GM18868 (cell line): ENCODE results near the gene RHEBL1.

Experiments
- ATAC-seq: cut with Tn5 transposase; IDR thresholded peaks from one replicate; pipeline ENCODE4 v1.9.1; 2021; ENCODE audit warnings: mild to moderate bottlenecking, moderate library complexity; ENCODE audit not compliant: unreplicated experiment

Gene RHEBL1, protein sequence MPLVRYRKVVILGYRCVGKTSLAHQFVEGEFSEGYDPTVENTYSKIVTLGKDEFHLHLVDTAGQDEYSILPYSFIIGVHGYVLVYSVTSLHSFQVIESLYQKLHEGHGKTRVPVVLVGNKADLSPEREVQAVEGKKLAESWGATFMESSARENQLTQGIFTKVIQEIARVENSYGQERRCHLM

DNA sequence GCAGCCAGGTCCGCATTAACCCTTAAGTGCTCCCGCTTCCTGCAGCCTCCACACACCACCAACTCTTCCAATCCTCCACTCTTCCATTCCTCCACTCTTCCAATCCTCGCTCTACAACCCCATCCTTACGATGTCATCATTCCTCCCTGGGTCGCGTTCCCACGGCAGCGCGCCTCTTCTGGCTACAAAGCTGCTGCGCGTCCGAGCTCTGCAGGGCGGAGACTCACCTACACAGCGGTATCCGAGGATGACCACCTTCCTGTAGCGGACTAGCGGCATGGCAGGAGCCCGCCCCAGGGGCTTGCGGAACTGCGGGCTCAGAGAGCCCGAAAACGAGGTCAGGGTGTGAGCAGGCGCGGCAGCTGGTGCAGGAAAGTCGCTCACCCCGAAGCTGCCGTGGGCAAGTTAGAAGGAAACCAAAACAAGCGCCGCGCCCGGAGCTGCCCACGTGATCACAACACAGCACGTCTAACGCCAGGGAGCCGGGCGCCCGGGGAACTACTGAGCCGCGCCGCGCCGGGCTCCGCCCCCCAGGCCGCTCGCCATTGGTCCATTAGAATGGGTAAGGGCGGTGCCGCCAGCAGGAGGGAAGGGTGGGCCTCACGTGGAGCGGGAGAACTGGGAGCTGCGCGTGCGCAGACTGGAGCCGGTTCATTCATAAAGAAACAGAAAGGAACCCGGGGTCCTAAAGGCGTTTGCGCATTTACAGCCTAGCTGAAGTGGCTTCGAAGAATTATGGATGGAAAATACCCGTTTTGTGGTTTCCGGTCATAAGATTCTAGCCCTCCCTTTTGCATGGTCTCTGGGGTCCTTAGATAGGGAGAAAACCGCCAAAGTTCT, at the start of gene RHEBL1:
Gene RHEBL1 (minus strand): TSS at position 473 of the 840 bp plus-strand sequence. CDS start 194 bp downstream, at position 279.
- ATAC-seq: peak; percentile 99

DNA sequence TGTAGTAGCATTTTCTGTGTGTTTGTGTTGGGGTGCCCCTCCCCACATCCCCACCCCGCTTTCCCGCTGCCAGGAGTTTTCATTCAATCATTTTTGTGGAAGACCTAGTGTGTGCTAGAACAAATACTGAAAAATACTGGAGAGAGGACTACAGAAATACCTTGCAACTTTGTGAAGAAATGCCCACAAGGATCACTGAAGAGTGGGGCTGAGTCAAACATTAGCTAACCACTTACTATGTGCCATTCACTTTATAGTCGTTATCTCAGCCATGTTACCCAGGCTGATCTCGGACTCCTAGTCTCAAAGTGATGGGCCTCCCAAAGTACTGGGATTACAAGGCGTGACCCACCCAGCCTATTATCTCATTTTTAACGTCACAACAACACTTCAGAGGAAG, 41.4 kb upstream of the RHEBL1 start:
- ATAC-seq: no peak

DNA sequence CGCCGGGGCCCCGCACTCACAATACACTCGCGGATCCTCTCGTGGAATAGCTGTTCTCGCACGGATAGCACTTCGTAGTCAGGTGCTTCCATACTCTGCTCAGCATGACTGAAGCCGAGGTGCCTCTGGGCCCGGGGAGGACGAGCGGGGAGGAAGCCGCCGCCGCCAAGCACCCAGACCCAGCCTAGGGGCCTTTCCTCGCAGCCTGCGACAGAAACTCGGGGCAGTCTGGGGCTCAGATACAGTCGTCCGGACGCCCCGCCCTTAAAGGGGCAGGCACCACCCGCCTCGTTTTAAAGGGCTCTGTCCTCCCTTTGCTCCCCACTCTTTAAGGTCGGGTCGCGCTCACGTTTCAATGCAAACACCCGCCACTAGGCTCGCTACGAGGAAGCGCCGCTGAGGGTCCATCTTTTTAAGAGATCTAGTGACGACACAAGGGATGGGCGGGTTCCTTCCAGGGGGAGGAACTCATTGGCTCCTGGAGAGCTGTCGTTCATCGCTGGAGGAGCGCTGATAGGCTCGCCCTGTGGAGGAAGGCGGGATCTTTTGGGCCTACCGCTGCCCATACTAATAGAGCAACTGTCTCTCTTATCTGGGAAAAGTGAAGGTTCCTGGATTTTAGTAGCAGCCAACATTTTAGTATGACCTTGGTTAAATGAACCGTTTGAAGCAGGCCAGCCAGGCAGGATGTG, 40.8 kb upstream of the RHEBL1 start, which contains the start of gene LMBR1L:
Gene LMBR1L (minus strand): TSS at position 384 of the 692 bp plus-strand sequence. CDS start 292 bp downstream, at position 92.
- peak; percentile 98 for ATAC-seq

DNA sequence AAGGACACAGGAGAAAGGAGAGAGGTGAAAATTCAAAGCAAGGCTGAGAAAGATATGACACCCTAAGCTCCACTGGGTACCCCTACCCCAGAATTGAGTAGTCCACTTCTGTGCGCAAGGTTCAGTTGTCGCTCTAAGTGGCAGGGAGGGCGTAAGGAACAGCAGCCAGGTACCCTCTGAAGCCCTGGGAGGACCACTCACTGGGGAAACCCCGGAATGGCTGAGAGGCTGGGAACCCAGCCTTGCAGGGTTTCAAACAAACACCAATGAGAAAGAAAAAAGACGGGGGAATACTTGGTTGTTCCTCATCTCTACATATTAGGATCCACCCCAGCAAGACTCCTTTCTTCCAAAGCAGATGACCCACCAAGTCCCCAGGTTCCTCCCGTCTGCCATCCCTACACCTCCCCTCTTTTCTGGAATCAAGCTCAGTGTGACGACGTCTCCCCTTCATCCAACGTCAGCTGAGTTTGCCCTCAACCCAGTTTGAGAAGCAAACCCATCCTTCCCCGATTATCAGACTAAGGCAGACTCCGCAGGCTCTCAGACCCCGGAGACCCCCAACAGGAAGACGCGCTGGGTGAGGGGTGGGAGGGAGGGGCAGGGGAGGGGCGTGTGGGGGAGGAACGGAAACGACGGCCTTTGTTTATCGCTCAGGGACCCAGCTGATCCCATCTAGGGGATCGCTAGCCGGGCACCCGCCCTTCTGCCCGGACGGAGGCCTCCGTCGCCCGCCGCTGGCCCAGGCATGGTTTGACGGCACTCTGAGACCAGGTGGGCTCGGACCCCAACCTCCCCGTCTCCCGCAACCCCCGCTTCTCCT, 40.1 kb upstream of the RHEBL1 start:
- ATAC-seq: no peak

DNA sequence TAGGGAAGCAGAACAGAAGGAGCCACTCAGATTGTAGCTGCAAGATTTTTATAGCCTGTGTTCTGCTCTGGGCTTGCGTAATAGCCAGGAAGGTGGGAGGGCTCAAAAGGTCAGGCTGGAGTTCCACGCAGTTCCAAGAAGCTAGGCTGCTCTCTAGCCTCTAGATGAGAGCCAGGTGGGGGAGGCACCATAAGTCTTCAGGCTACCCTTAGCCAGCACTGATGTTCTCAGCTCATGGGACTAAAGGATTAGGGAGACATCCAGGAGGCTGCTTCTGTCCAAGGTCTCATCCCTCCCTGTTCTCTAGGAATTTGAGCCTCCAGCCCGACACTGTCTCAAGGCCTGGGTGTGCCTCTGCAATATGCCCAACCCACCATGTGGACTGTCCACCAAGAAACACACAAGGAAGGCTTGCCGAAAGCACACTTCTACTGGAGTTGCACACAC, 39.2 kb upstream of the RHEBL1 start:
- no peak for ATAC-seq

DNA sequence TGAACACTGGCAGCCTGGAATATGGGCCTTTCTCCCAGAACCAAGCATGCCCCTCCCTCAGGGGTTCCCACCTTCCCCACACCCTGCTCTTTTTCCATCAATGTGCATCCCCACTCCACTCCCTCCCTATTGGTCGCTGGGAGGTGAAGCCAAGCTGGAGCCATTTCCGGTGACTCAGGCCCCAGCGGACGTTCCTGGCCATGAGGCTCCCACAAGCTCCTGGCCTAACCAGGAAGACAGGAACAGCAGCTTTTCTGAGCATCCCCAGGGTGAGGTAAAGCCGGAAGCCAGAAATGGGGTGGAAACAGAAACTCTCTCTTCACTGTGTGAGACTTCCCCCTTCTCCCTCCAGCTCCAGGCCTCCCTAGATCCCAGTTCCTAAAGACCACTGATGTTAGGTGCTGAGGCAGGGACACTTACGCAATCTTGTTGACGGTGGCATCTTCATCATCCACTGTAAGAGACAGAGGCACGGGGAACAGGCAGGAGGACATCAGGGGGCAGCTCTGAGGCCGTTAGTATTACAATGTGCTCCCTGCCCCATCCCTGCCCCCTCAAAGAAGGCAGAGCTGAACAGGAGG, 35.8 kb upstream of the RHEBL1 start:
- ATAC-seq: no peak

DNA sequence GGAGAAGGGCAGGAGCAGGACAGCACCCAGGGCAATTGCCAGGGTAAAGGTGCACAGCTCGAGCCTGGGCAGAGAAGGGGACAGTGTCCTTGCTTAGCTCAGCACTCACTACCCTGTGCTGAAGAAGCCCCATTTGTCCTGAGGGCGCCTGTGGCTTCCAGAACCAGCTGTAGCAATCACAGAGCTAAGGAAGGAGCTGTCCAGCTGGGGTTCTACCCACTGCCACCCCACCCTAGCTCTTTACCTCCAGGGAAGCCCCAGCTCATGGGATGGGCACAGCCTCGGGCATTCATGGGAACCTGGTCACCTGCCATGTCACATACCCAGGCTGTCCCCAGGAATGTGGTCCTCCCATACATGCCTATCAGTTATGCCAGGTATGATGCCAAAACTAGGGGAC, 35.0 kb upstream of the RHEBL1 start:
- ATAC-seq: no peak

DNA sequence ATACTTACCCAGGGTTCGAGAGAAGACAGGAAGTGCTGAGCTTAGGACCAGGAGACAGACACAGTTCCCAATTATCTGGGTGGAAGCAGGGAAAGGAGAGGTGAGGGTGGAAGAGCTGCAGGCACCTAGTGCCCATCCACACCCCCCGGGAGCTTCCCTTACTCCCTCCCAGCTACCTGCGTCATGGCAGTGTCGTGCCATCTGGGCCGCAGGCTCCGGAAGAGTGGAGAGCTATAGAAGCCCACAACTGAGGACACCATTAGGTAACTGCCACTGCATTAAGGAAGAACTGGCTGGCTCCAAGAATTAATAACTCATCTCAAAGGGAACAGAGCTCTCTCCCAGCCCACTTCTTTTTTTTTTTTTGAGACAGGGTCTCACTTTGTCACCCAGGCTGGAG, 30.6 kb upstream of the RHEBL1 start:
- no peak for ATAC-seq

DNA sequence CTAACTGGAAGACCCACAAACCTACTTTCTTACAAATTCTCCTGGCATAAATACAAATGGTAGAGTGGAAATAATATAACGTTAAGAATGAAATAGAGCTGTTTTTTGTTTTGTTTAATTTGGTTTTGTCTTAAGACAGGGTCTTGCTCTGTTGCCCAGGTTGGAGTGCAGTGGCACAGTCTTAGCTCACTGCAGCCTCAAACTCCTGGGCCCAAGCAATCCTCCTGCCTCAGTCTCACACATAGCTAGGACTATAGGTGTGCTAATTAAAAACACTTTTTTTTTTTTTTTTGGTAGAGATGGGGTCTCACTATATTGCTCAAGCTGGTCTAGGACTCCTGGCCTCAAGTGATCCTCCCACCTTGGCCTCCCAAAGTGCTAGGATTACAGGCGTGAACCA, 28.9 kb upstream of the RHEBL1 start:
- no peak for ATAC-seq

DNA sequence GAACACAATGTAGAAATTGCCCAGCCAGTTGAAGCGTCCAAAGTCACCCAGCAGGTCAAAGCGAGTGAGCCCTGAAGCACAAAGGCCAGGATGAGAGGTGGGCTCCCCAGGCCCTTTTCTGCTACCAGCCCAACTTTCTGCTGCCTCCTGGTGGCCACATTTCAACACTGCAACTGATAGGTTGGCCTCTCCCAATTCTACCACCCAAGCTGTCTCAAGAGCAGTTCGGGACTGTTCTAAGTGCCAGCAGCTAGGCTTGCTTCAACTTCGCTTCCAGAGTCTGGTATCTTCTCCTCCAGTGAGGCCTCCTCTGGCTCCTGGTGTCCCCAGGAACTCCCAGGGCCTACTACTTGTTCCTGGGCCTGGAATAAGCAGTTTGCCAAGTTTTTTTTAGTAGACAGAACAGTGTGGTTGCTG, 28.3 kb upstream of the RHEBL1 start:
- no peak for ATAC-seq

DNA sequence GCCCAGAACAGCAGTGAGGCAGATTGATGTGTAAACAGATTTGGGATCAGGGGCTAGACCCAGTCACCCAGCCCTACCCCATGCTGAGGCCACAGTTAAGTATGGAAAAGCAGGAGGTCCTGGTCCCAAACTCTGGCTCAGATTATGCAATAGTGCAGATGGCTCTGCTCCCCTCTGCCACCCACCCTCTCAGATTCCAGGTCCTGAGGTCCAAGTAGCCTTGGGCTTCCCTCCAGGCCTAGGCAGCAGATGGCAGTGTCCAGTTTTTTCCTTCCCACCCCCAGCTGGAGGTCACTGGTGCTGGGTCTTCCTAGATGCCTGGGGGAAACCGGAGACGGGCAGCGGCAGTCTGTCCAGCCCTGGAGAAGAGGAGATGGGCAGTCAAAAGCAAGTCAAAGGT, 27.6 kb upstream of the RHEBL1 start:
- no peak for ATAC-seq

DNA sequence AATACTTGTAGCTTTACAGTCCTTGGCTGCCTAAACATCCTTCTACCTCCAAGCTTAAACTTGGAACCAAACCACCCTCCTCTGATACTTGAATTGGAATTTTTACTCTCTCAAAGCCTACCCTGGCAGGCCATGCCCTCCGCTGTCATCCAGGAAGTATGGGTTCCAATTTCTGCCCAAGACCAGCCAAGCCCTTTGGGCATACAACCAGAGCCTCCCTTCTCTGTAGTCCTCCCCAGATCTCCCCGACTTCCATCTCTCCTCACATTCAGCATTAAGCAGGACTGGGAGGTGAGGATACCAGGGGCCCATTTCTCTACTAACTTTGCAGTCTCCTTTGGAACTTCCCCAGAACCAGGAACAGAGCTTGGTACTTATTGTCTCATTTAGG, 25.2 kb upstream of the RHEBL1 start:
- no peak for ATAC-seq

DNA sequence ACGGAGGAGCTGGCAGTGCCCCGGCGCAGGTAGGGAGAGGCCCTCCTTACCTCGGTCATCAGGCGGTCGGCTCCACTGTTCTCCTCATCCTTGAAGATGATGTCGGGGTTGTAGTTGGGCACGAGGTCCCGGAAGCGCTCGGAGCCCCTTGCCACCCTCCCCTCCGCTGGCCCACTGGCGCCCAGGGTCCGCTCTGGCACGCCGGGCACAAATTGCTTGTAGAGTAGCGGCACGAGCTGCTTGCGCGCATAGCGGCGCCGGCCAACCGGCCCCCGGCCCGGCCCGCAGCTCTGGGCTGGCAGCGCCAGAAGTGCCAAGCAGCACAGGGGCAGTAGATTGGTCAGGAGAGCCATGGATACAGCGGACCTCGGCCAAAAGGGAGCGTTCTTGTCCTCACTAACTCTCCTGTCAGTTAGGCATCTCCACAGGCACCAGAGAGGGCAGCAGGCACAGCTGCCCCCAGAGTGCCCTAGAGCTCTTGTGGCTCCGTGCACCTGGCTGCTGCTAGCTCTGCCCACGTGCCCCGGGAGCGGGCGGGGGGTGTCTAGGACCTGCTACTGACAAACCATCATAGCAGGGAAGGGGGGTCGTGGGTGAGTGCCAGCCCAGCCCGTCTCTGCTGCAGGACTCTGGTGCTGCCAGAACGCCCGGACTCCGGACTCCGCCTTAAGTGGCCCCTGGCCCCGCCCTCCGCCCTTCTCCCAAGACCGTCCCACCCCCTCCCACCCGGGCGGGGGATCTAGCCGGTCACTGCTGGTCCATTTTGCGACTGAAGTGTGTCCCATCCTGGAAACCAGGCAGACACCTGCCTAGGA, 24.6 kb upstream of the RHEBL1 start, which contains the start of gene DHH:
Gene DHH (minus strand): TSS at position 642 of the 815 bp plus-strand sequence. CDS start 289 bp downstream, at position 353.
- no peak for ATAC-seq

DNA sequence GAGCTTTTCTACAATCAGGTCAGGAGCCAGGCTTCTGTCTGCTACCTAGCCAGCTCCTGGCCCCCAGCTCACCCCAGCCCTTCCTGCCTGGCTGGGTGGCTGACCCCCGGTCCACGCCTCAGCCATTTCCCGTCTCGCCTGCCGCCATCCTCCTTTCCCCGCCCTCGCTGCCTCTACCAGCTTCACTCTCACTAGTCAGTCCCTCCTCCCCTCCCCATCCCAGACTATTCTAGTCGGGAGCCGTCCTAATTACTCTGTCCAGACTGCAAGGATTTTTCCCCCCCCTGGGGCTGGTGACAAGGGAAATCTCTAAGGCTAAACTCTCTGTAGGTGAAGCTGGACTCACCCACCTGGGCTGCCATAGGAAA, 24.0 kb upstream of the RHEBL1 start:
- ATAC-seq: no peak

DNA sequence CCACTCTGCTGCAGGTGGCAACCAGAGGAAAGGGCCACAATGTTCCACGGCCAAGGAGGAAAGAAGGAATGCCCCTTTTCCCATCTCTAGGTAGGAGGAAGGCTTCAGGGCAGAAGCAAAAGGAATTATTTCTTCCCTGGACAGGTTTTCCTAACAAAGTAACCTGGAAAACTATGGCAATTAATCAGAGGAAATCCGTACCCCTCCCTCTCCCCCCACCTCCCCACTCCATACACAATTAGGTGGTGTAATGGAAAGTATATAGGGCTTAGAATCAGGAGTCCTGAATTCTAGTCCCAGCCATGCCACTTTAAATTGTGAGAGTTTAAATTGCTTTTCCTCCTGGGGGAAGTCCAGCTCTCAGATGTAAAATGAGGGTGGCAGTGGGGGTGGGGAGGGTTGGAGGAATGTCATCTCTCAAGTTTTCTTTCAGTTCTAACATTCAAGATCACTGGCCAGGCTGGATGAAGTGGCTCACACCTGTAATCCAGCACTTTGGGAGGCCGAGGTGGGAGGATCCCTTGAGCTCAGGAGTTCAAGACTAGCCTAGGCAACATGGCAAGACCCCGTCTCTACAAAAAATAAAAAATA, 23.1 kb upstream of the RHEBL1 start:
- ATAC-seq: no peak

DNA sequence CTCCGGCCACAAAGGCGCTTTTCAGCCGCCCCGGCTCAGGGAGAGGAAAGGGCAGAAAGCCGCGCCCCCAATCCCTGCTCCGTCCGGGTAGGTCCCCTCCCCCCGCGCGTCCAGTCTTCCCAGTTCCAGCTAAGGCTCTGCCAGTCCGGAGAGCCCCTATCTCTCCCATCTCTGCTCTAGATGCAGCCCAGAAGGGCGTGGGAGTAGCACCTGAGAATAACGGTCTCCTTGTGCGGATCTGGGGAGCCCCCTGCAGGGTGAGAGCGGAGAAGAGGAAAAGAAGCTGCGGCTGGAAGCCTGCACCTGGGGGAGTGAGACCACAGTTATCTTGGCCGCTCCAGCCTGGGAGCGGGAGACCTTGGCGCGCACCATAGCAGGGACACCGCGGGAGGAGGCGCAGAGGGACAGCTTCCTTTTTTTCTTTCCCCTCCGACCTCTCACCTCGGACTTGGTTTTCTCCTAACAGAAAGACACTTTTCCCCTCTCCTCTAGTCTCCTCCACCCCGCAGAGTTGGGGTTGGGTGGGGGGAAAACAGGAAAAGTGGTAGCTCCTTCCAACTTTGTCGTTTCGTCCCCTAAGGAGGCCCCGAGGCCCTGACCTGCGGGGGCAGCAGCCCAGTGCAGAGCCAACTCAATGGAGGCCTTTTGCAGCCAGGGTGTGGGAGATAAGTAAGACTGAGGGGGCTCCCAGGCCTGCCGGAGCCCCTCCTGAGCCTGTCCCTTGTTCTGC, 22.5 kb upstream of the RHEBL1 start:
- ATAC-seq: no peak

DNA sequence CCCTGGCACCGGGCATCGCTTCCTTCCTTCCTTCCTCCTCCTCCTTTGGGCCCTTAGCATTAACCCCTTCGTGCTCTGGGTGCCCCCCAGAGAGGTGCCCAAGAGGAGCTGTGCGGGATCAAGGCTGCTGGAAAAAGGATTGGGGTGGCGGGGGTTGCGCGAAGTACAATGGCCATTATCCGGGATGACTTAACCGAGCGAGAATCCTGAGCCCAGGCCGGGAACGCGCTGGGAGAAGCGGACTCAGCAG, 22.0 kb upstream of the RHEBL1 start:
- ATAC-seq: no peak

DNA sequence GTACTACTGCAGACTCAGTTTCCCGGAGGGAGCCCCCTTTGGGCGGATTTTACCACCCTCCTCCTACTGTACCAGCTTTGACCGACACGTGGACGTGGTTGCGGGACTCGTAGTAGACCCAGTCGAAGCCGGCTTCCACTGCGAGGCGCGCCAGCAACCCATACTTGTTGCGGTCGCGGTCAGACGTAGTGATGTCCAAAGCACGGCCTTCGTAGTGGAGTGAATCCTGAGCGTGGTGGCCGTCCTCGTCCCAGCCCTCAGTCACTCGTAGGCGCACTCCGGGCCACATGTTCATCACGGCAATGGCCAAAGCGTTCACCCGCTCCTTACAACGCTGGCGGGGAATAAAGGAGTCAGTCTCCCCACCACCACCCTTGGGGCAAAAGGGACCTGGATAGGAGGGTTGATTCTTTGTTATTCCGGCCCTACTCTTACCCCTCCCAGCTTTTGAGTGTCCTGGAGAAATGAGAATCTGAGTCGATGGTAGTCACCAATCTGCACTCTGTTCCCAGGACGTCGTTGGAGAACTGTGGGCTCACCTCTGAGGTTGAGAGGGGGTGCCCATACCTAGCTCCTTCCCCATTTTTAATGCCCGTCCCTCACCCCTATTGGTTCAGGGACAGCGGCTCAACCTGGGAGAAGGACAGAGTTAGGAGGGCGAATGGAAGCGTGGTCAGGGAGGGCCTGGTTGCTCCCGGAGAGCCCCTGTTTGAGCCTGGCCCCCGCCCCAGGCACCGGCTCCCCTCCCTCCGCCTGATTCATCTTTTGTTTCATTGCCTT, 21.5 kb upstream of the RHEBL1 start:
- no peak for ATAC-seq
